ENCODE results near the gene RERE.
"Not testable (repeated sequence)": the region's sequence is repeated elsewhere in the genome, so short reads cannot be mapped to it uniquely, and the experiment has no call there.

The RERE gene

GRCh38 chr1:8839990-8840389 is 22.6 kb upstream of the RERE start:
- DNase-seq = no peak

GRCh38 chr1:8835941-8836643 is 18.7 kb upstream of the RERE start:
- no peak for DNase-seq

- no peak for DNase-seq
These were observed 13.9 kb upstream of the RERE start for GRCh38 chr1:8831340-8831739.

GRCh38 chr1:8830732-8831131 is 13.3 kb upstream of the RERE start:
- DNase-seq = not testable (repeated sequence)

GRCh38 chr1:8825985-8826481 is 8.6 kb upstream of the RERE start:
- no peak for DNase-seq

- no peak for DNase-seq
These were observed 5.8 kb upstream of the RERE start for GRCh38 chr1:8823295-8823664.

- DNase-seq = no peak
These were observed 5.2 kb upstream of the RERE start for GRCh38 chr1:8822373-8823294.

- no peak for DNase-seq
These were observed 3.6 kb upstream of the RERE start for GRCh38 chr1:8821084-8821483.

GRCh38 chr1:8818789-8819188 is 1.3 kb upstream of the RERE start:
- not testable (repeated sequence) for DNase-seq

GRCh38 chr1:8818325-8818775 is 910 bp upstream of the RERE start:
- DNase-seq = no peak

GRCh38 chr1:8816831-8817411 is 519 bp downstream of the RERE start:
- DNase-seq = no peak

GRCh38 chr1:8816264-8816663 is 1.2 kb downstream of the RERE start:
- DNase-seq = no peak

- no peak for DNase-seq
These were observed 1.8 kb downstream of the RERE start for GRCh38 chr1:8815582-8816151.

GRCh38 chr1:8814865-8815264 is 2.6 kb downstream of the RERE start:
- no peak for DNase-seq

- no peak for DNase-seq
These were observed 3.4 kb downstream of the RERE start for GRCh38 chr1:8813991-8814390.

GRCh38 chr1:8813016-8813763 is 4.2 kb downstream of the RERE start:
- DNase-seq = no peak

GRCh38 chr1:8812081-8812480 is 5.4 kb downstream of the RERE start:
- no peak for DNase-seq

- no peak for DNase-seq
These were observed 6.5 kb downstream of the RERE start for GRCh38 chr1:8810987-8811386.

- no peak for DNase-seq
These were observed 8.1 kb downstream of the RERE start for GRCh38 chr1:8809342-8809736.

GRCh38 chr1:8807004-8807403 is 10.4 kb downstream of the RERE start:
- no peak for DNase-seq

GRCh38 chr1:8800416-8800815 is 17.0 kb downstream of the RERE start:
- DNase-seq = no peak

GRCh38 chr1:8797216-8797615 is 20.2 kb downstream of the RERE start:
- DNase-seq = no peak

GRCh38 chr1:8796812-8797211 is 20.6 kb downstream of the RERE start:
- no peak for DNase-seq
